Tongue (tissue), 2 donors: ENCODE results near the gene SPDYE17. TPM values are rescaled to one million over a fixed set of nuclear protein-coding genes. Genes with fewer than 3 reads are reported as not detected.

Source experiments
- small RNA-seq: library from RNA; depleted of rRNA; stranded (forward); fragments of <200 nt; gene quantifications from one replicate; pipeline ENCODE3, GENCODE V24; 2014; ENCODE audit warnings: low replicate concordance
- total RNA-seq: library from RNA; depleted of rRNA; stranded (reverse); fragments of >200 nt; gene quantifications from one replicate; pipeline ENCODE4 v1.2.3, GENCODE V29; 2014

The SPDYE17 gene
- total RNA-seq, 1 donor from 2014 or later = not detected

Small RNA genes within 50 kb of the gene (small RNA-seq; reads per million reads assigned to genes)
- gene RF00019 = not detected

Other genes starting within 250 kb of the SPDYE17 start
- not detected for gene SPDYE18, start 30.2 kb upstream of the SPDYE17 start, total RNA-seq
- 16.9 TPM for gene CCDC146, start 90.3 kb upstream of the SPDYE17 start, total RNA-seq
- 110 TPM for gene FGL2, start 167.5 kb upstream of the SPDYE17 start, total RNA-seq